Nephron progenitor cell (in vitro differentiated cells): ENCODE data around the gene GPHA2.

ENCODE experiments used
- DNase-seq: peaks from one replicate; pipeline ENCODE4 v3.0.0; 2021
- H3K27ac Mint-ChIP-seq: 2 replicates; pipeline ENCODE4 v1.8.0; 2021; ENCODE audit warnings: mild to moderate bottlenecking, moderate library complexity, mixed read lengths
- H3K27me3 Mint-ChIP-seq: 2 replicates; pipeline ENCODE4 v1.8.0; 2021; ENCODE audit warnings: mild to moderate bottlenecking, low read depth, mixed read lengths; ENCODE audit not compliant: poor library complexity
- H3K36me3 Mint-ChIP-seq: 2 replicates; pipeline ENCODE4 v1.8.0; 2021; ENCODE audit warnings: low read depth, mixed read lengths
- H3K4me1 Mint-ChIP-seq: 2 replicates; pipeline ENCODE4 v1.8.0; 2021; ENCODE audit warnings: mixed read lengths
- H3K4me3 Mint-ChIP-seq: 2 replicates; pipeline ENCODE4 v1.8.0; 2021; ENCODE audit warnings: mild to moderate bottlenecking, moderate library complexity, mixed read lengths
- H3K9me3 Mint-ChIP-seq: 2 replicates; pipeline ENCODE4 v1.8.0; 2021; ENCODE audit warnings: mild to moderate bottlenecking, moderate library complexity, mixed read lengths
- TF ChIP-seq, protein P1 (sequence below): fragments of 200-600 bp; sonication (generic); IDR thresholded peaks from 2 replicates; pipeline ENCODE4 v1.5.0; 2021; ENCODE audit warnings: antibody characterized with exemption

GPHA2 gene

DNA sequence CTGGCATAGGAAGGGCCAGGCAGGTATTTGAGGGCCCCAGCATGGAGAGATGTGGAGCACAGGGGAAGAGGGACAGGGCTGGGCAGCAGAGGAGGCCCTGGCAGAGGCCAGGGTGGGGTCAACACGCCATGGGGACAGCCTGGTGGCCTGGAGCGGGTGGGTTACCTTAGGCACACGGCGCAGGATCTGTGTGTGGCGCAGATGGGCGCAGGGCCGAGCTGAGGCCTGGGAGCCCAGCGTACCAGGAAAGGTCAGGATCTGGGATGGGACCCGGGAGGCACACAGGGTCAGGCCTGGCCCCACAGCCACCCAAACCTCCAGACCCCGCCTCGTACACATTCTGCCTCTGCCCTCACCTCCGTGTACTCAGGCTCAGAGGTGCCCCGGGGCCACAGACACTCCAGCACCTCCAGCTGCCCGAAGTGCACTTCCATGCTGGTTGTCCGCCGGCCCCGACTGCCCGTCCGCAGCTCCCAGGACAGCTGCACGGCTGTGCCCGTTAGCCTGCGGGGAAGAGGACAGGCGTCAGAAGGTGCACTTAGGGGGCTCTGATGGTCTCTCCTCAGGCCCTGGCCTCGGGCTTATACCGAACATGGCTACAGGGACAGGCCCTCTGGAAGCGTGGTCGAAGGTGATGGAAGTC lies 25.1 kb downstream of the GPHA2 start:
- Mint-ChIP-seq H3K27me3 (no peaks in the 10 kb centered on the region), H3K27ac (no peak overlapping the region), H3K4me1 (peaks cover 10% of the 10 kb centered on the region), H3K9me3 (no peaks in the 10 kb centered on the region), H3K36me3 (peaks cover 15% of the 10 kb centered on the region), H3K4me3 (no peak overlapping the region)
- no peak for DNase-seq
- TF ChIP-seq, protein P1, sequence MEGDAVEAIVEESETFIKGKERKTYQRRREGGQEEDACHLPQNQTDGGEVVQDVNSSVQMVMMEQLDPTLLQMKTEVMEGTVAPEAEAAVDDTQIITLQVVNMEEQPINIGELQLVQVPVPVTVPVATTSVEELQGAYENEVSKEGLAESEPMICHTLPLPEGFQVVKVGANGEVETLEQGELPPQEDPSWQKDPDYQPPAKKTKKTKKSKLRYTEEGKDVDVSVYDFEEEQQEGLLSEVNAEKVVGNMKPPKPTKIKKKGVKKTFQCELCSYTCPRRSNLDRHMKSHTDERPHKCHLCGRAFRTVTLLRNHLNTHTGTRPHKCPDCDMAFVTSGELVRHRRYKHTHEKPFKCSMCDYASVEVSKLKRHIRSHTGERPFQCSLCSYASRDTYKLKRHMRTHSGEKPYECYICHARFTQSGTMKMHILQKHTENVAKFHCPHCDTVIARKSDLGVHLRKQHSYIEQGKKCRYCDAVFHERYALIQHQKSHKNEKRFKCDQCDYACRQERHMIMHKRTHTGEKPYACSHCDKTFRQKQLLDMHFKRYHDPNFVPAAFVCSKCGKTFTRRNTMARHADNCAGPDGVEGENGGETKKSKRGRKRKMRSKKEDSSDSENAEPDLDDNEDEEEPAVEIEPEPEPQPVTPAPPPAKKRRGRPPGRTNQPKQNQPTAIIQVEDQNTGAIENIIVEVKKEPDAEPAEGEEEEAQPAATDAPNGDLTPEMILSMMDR, result no peak

DNA sequence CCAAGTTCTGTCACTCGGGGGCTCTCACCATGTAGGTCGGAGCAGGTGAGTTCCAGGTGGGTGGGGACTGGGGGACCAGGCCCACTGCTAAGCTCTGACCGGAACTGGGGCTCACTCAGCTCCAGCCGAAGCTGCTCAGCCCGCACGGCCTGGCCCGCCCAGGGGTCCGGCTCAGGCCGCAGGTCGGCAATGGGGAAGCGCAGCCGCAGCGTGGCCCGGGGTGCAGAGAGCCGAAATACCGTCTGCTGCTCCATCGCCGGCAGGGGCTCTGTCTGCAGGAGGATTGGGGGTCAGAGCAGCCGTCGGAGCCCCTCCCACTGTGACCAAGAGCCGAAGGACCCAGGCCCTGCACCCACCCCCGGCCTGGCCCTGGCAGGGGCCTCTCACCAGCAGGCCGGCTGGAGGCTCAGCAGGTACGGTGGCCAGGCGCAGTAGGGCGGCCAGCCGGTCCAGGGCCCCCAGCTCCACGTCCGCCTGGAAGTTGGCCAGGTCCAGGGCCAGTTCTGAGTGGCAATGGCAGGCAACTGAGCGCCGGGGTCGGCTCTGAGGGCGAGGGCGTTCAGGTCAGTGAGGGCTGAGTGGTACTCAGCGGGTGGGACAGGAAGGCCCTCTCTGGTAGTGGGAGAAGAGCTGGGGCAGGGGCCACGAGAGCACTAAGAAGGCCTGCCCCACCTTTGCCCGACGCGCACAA lies 25.9 kb downstream of the GPHA2 start:
- Mint-ChIP-seq H3K27ac (no peak overlapping the region), H3K4me1 (peaks cover 4% of the 10 kb centered on the region), H3K4me3 (no peak overlapping the region), H3K27me3 (no peaks in the 10 kb centered on the region), H3K36me3 (peaks cover 21% of the 10 kb centered on the region), H3K9me3 (no peaks in the 10 kb centered on the region)
- DNase-seq, result no peak
- TF ChIP-seq, protein P1, result no peak

DNA sequence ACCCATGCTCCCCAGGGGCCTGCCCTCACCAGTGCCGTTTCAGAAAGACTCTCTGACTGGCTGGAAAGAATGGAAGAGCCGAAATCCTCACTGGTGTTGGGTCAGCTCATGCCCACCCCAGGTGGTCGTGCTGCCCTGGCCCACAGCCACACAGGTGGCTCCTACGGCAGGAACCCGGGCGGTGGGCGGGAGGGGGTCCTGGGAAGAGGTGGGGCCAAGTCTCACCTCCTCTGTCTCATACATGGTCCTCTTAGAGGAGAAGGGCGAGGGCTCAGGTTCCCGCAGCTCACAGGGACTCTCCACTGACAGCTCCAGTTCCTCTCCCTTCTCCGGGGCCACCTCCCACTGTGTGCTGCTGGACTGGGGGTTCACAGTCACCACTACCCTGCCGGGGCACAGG lies 26.9 kb downstream of the GPHA2 start:
- Mint-ChIP-seq H3K4me1 (no peaks in the 10 kb centered on the region), H3K9me3 (no peaks in the 10 kb centered on the region), H3K27ac (no peak overlapping the region), H3K4me3 (no peak overlapping the region), H3K27me3 (no peaks in the 10 kb centered on the region), H3K36me3 (peaks cover 25% of the 10 kb centered on the region)
- TF ChIP-seq, protein P1, result no peak
- DNase-seq, result no peak

DNA sequence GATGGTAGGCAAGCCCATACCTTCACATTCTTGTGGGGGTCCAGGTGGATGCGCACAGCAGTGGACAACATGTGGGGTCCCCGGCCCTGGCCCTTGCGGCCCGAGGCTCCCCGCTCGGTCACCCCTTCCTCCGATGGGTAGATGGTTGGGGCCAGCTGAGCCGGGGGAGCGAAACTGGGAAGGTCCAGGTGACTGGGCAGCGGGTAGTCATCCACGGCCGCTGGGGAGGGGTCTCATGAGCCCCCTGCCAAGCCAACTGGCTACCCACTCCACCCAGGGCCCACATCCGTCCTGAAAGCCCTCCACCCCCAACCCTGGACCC lies 29.4 kb downstream of the GPHA2 start:
- Mint-ChIP-seq H3K27me3 (no peaks in the 10 kb centered on the region), H3K4me3 (no peak overlapping the region), H3K9me3 (no peaks in the 10 kb centered on the region), H3K36me3 (peaks cover 22% of the 10 kb centered on the region), H3K27ac (no peak overlapping the region), H3K4me1 (peaks cover 6% of the 10 kb centered on the region)
- TF ChIP-seq, protein P1, result no peak
- DNase-seq, result no peak

DNA sequence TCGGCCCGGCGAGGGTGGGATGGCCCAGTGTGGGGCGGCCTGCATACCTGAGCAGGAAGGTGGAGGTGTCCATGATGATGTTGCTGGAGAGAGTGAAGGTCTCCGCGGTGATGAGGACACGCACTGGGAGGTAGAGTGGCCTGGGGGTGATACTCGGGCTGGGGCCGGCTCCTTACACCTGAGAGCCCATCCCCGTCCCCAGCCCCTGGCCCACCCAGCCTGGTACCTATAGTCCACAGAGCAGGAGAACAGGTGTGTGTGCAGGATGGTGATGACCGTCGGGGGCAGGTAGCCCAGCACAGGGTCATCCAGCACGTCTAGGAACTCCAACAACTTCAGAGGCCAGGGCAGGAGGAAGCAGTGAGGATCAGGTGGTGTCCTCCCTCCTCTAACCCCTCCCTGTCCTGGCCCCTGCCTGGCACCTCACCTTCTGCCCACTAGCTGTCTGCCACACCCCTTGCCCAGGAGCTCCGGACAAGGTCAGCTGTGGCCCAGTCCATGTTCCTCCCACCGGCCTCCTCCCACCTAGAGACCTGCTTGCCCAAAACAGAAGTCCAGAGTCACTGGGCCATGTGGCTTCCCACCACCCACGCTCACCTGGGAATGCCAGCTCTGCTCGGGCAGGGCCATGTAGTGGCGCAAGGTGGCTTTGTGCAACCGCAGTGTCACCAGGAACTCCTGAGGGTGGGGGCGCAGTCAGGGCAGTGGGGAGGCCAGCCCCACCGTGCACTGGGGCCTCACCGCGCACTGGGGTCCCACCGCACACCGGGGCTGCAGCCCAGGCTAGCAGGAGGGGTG lies 30.0 kb downstream of the GPHA2 start:
- peaks cover 6% of the 10 kb centered on the region for H3K4me1 Mint-ChIP-seq
- TF ChIP-seq, protein P1, result no peak
- no peak overlapping the region for H3K4me3 Mint-ChIP-seq
- H3K27me3 Mint-ChIP-seq, result no peaks in the 10 kb centered on the region
- no peak for DNase-seq
- H3K36me3 Mint-ChIP-seq, result peaks cover 23% of the 10 kb centered on the region
- H3K9me3 Mint-ChIP-seq, result no peaks in the 10 kb centered on the region
- H3K27ac Mint-ChIP-seq, result no peak overlapping the region
